Activated CD8-positive, alpha-beta T cell treated with anti-CD3 and anti-CD28 coated beads for 36 hours (primary cell): ENCODE results near the gene GPR143. TPM values are rescaled to one million over a fixed set of nuclear protein-coding genes. Genes with fewer than 3 reads are reported as not detected.

Experiments
- ATAC-seq: fragments of 200-7000 bp; cut with Tn5 transposase; one replicate; pipeline ENCODE4 v1.10.0; 2021; ENCODE audit warnings: mild to moderate bottlenecking, moderate library complexity
- CTCF ChIA-PET: fragments of 350-600 bp; sonication (Branson Sonifier 250); formaldehyde crosslinking; loops from one replicate; lab custom pipeline; 2021; ENCODE audit warnings: antibody characterized with exemption; lab: Charles Lee
- POLR2A ChIA-PET: fragments of 350-600 bp; sonication (Branson Sonifier 250); formaldehyde crosslinking; loops from one replicate; lab custom pipeline; 2021; ENCODE audit warnings: antibody characterized with exemption; lab: Charles Lee
- DNase-seq: peaks from one replicate; pipeline ENCODE4 v3.0.0-alpha.2; 2020
- H3K27ac Mint-ChIP-seq: one replicate; pipeline ENCODE4 v1.8.0; 2021; ENCODE audit warnings: mild to moderate bottlenecking, mixed read lengths
- H3K27me3 Mint-ChIP-seq: one replicate; pipeline ENCODE4 v1.8.0; 2021; ENCODE audit warnings: mixed read lengths
- H3K36me3 Mint-ChIP-seq: one replicate; pipeline ENCODE4 v1.8.0; 2021; ENCODE audit warnings: low read depth, mixed read lengths
- H3K4me1 Mint-ChIP-seq: one replicate; pipeline ENCODE4 v1.8.0; 2021; ENCODE audit warnings: low read depth, mixed read lengths
- H3K4me3 Mint-ChIP-seq: one replicate; pipeline ENCODE4 v1.8.0; 2021; ENCODE audit warnings: mild to moderate bottlenecking, moderate library complexity, mixed read lengths
- H3K9me3 Mint-ChIP-seq: one replicate; pipeline ENCODE4 v1.8.0; 2021; ENCODE audit warnings: mixed read lengths
- intact Hi-C: fragments of 100-400 bp; cut with micrococcal nuclease; formaldehyde crosslinking; loops from one replicate; pipeline ENCODE4 v1.10.0; 2022
- total RNA-seq, 2 experiments: library from RNA; stranded (reverse); gene quantifications; one replicate each; pipeline ENCODE4 v1.2.3, GENCODE V29; 2021
- TF ChIP-seq, protein P1 (sequence below): fragments of 200-600 bp; IDR thresholded peaks from one replicate; pipeline ENCODE4 v1.8.0; 2022; ENCODE audit warnings: antibody characterized with exemption, mild to moderate bottlenecking

The GPR143 gene
- total RNA-seq, 2 experiments from 2014 or later = not detected

DNA sequence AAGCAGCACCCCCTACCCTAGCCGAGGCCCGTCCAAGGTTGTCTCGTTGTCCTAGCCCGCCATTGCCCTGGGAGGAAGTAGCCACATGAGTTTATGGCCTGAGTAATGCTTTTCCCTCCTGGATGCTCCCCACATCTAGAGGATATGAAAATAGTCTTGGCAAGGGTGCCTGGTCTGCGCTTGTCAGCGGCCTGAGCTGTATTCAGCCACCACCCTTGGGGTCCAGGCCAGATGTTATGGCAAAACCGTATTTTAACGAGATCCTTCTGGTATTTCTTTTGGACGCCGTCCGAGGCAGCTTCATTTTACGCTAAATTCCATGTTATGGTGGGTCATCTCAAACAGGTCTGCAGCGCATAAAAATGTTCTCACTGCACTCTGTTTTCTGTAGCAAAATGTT lies 89.3 kb downstream of the GPR143 start:
- DNase-seq (no peak), ATAC-seq (no peak)
- peaks cover 31% of the 10 kb centered on the region for H3K36me3 Mint-ChIP-seq
- no peak overlapping the region for H3K27ac Mint-ChIP-seq
- no peaks in the 10 kb centered on the region for H3K27me3 Mint-ChIP-seq
- H3K4me3 Mint-ChIP-seq = no peak overlapping the region
- intact Hi-C loops = no loop called here
- H3K4me1 Mint-ChIP-seq = peaks cover 28% of the 10 kb centered on the region
- TF ChIP-seq, protein P1, sequence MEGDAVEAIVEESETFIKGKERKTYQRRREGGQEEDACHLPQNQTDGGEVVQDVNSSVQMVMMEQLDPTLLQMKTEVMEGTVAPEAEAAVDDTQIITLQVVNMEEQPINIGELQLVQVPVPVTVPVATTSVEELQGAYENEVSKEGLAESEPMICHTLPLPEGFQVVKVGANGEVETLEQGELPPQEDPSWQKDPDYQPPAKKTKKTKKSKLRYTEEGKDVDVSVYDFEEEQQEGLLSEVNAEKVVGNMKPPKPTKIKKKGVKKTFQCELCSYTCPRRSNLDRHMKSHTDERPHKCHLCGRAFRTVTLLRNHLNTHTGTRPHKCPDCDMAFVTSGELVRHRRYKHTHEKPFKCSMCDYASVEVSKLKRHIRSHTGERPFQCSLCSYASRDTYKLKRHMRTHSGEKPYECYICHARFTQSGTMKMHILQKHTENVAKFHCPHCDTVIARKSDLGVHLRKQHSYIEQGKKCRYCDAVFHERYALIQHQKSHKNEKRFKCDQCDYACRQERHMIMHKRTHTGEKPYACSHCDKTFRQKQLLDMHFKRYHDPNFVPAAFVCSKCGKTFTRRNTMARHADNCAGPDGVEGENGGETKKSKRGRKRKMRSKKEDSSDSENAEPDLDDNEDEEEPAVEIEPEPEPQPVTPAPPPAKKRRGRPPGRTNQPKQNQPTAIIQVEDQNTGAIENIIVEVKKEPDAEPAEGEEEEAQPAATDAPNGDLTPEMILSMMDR = no peak
- ChIA-PET CTCF (no interaction called here), POLR2A (no interaction called here)
- peaks cover 3% of the 10 kb centered on the region for H3K9me3 Mint-ChIP-seq

Other genes with a start within 250 kb of the GPR143 start
- gene SHROOM2, start 20.6 kb upstream of the GPR143 start, total RNA-seq = not detected
- not detected for gene CLDN34, start 201.5 kb upstream of the GPR143 start, total RNA-seq